ENCODE measurements around the gene ZNF784.
A peak's percentile ranks its signal among the peaks of the same experiment; 100 is the strongest.

Gene ZNF784

DNA sequence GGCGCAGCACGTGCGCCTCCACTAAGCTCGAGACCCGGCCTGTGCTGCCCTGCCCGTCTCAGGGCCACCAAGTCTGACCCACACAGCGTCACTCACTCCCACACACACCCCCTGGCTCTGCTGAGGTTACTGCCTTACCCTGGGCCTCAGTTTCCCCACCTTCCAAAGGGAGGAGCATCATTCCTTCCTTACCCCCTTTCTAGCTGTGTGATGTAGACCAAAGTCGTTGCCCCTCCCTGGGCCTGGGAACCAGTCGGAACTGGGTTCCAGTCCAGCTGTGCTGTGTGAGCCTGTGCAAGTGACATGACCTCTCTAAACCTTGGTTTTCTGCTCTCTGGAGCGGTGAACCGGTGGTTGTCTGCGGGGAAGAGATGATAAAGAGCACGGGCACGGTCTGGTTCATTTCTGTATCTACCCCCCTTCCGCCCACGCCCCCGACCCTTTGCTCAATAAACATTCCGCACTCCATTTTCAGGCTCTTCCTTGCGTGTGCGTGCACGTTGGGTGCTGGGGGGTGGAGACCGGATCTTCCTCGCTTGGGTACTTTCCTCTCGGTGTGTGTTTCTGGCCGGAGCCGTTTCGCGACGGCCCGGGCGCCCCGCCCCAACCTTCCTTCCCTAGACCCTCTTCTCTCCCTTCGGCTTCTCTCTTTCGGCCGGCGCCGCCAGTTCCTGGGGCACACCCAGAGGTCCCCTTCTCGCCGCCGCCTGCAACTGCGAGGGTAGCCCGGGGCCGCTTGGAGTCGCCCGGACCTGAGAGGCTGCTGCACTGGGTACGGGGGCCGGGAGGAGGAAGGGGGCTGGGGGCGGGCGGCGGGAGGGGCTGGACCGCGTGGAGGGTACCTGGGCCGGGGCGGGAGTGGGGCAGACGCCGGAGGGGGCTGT lies 18.9 kb upstream of the ZNF784 start, which contains the start of gene ZNF581:
ZNF581 (plus strand) TSS at position 647 of the 884 bp plus-strand sequence. CDS start 923 bp downstream, outside the sequence.
- peak within 1 kb of the TSS; percentile 81 to 88 for H3K4me3 ChIP-seq (replicated peaks in 1 of 2; ENCODE audit: low read depth in 2 of 2, low read length in 2 of 2)

DNA sequence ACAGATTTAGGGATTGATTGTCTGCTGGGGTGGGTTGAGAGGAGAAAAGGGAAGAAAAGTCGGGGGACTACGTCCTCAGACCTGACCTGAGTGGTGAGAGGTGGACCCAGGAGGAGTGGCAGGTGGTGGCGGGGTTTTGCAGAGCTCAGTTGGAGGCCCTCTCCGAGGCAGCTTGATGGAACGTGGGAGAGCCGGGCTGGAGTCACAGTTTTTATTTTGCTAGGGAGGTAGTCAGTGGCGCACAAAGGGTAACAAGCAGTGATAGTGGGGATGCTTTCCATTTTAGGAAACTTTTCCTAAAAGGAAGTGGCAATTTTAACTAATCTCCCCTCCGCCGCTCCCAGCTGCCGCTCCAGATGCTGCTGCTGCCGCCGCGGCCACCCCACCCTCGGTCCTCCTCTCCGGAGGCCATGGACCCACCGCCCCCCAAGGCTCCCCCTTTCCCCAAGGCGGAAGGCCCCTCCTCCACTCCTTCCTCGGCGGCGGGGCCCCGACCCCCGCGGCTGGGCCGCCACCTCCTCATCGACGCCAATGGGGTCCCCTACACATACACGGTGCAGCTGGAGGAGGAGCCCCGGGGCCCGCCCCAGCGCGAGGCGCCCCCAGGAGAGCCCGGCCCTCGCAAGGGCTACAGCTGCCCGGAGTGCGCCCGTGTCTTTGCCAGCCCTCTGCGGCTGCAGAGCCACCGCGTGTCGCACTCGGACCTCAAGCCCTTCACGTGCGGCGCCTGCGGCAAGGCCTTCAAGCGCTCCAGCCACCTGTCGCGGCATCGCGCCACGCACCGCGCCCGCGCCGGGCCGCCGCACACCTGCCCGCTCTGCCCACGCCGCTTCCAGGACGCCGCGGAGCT lies 18.0 kb upstream of the ZNF784 start:
- TF ChIP-seq, protein P1, sequence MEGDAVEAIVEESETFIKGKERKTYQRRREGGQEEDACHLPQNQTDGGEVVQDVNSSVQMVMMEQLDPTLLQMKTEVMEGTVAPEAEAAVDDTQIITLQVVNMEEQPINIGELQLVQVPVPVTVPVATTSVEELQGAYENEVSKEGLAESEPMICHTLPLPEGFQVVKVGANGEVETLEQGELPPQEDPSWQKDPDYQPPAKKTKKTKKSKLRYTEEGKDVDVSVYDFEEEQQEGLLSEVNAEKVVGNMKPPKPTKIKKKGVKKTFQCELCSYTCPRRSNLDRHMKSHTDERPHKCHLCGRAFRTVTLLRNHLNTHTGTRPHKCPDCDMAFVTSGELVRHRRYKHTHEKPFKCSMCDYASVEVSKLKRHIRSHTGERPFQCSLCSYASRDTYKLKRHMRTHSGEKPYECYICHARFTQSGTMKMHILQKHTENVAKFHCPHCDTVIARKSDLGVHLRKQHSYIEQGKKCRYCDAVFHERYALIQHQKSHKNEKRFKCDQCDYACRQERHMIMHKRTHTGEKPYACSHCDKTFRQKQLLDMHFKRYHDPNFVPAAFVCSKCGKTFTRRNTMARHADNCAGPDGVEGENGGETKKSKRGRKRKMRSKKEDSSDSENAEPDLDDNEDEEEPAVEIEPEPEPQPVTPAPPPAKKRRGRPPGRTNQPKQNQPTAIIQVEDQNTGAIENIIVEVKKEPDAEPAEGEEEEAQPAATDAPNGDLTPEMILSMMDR (IDR thresholded peaks at IDR 0.05; ENCODE audit: low read depth, low read length): no peak
- peak; percentile 29 to 36 for DNase-seq (ENCODE audit: low read depth in 2 of 2)
- peak overlapping the region; percentile 81 to 88 for H3K4me3 ChIP-seq (replicated peaks in 1 of 2; ENCODE audit: low read depth in 2 of 2, low read length in 2 of 2)

More for the DNA sequence above, 18.9 kb upstream of the ZNF784 start, which contains the start of gene ZNF581:
- peak; percentile 82 for DNase-seq (ENCODE audit: low read depth in 2 of 2)
- TF ChIP-seq, protein P1 (IDR thresholded peaks at IDR 0.05; ENCODE audit: low read depth, low read length): no peak

GRCh38 chr19:55641426-55642152 lies 17.2 kb upstream of the ZNF784 start:
- H3K4me3 ChIP-seq (replicated peaks in 1 of 2; ENCODE audit: low read depth in 2 of 2, low read length in 2 of 2): peak overlapping the region; percentile 81 to 88
- TF ChIP-seq, protein P1 (IDR thresholded peaks at IDR 0.05; ENCODE audit: low read depth, low read length): no peak
- DNase-seq (ENCODE audit: low read depth in 2 of 2): peak in 1 of 2 donors; percentile 32

- TF ChIP-seq, protein P1 (IDR thresholded peaks at IDR 0.05; ENCODE audit: low read depth, low read length): no peak
- H3K4me3 ChIP-seq (replicated peaks in 1 of 2; ENCODE audit: low read depth in 2 of 2, low read length in 2 of 2): peak within 1 kb of the TSS; percentile 81 to 88
- DNase-seq (ENCODE audit: low read depth in 2 of 2): peak; percentile 75 to 91
Observed at GRCh38 chr19:55640577-55641425, 16.4 kb upstream of the ZNF784 start, which contains the start of gene ZNF580. ZNF580 (plus strand) TSS chr19:55641002; CDS start chr19:55642509, 1,507 bp downstream.

GRCh38 chr19:55640043-55640576 lies 15.7 kb upstream of the ZNF784 start:
- DNase-seq (ENCODE audit: low read depth in 2 of 2): peak; percentile 57 to 77
- peak overlapping the region; percentile 81 to 88 for H3K4me3 ChIP-seq (replicated peaks in 1 of 2; ENCODE audit: low read depth in 2 of 2, low read length in 2 of 2)
- TF ChIP-seq, protein P1 (IDR thresholded peaks at IDR 0.05; ENCODE audit: low read depth, low read length): peak; percentile 25
